ENCODE results near the gene FRRS1. TPM values are rescaled to one million over a fixed set of nuclear protein-coding genes. Genes with fewer than 3 reads are reported as not detected.

FRRS1 gene
- total RNA-seq, 2 experiments from 2014 or later = 0.33 to 1.1 TPM

- H3K4me1 ChIP-seq (ENCODE audit: insufficient read depth, low read length) = no peaks in the 10 kb centered on the region
- ATAC-seq (ENCODE audit: poor library complexity) = no peak
- Mint-ChIP-seq H3K4me3 (no peak overlapping the region), H3K9me3 (no peaks in the 10 kb centered on the region), H3K27ac (no peak overlapping the region), H3K36me3 (ENCODE audit: low read depth) (no peaks in the 10 kb centered on the region), H3K27me3 (no peaks in the 10 kb centered on the region), H3K4me1 (ENCODE audit: low read depth) (peaks cover 13% of the 10 kb centered on the region)
- DNase-seq = no peak
- no peaks in the 10 kb centered on the region for H3K27me3 ChIP-seq (ENCODE audit: control insufficient read depth in 1 of 2, insufficient read depth in 2 of 2, low read length in 2 of 2)
- H3K27ac ChIP-seq (ENCODE audit: low read depth in 1 of 2, low read length in 2 of 2) = no peak overlapping the region
- POLR2A ChIA-PET = no interaction called here
- CTCF ChIA-PET = no interaction called here
- H3K9me3 ChIP-seq (ENCODE audit: control insufficient read depth in 1 of 2, insufficient read depth in 1 of 2, low read length in 2 of 2) = no peaks in the 10 kb centered on the region
- H3K36me3 ChIP-seq (ENCODE audit: insufficient read depth, low read length) = no peaks in the 10 kb centered on the region
- no peak overlapping the region for H3K4me3 ChIP-seq (ENCODE audit: low read length)
- intact Hi-C loops (cut with DNase I, micrococcal nuclease) = no loop called here
- TF ChIP-seq CTCF (IDR thresholded peaks at IDR 0.05) = no peak
Observed at GRCh38 chr1:99754697-99755096, 11.7 kb downstream of the FRRS1 start.

- no peaks in the 10 kb centered on the region for H3K27me3 Mint-ChIP-seq
- no peaks in the 10 kb centered on the region for H3K27me3 ChIP-seq (ENCODE audit: control insufficient read depth in 1 of 2, insufficient read depth in 2 of 2, low read length in 2 of 2)
- H3K36me3 ChIP-seq (ENCODE audit: insufficient read depth, low read length) = no peaks in the 10 kb centered on the region
- H3K9me3 Mint-ChIP-seq = no peaks in the 10 kb centered on the region
- no peak overlapping the region for H3K27ac Mint-ChIP-seq
- H3K4me1 Mint-ChIP-seq (ENCODE audit: low read depth) = peaks cover 13% of the 10 kb centered on the region
- DNase-seq = no peak
- intact Hi-C loops (cut with DNase I, micrococcal nuclease) = no loop called here
- H3K9me3 ChIP-seq (ENCODE audit: control insufficient read depth in 1 of 2, insufficient read depth in 1 of 2, low read length in 2 of 2) = no peaks in the 10 kb centered on the region
- CTCF ChIA-PET = interaction anchor here (1.1 kb wide), 1 partner anchor 10 kb away, joined by 3 read pairs; no protein-coding TSS in a partner anchor
- POLR2A ChIA-PET = no interaction called here
- H3K4me3 Mint-ChIP-seq = no peak overlapping the region
- H3K36me3 Mint-ChIP-seq (ENCODE audit: low read depth) = no peaks in the 10 kb centered on the region
- H3K4me3 ChIP-seq (ENCODE audit: low read length) = no peak overlapping the region
- H3K27ac ChIP-seq (ENCODE audit: low read depth in 1 of 2, low read length in 2 of 2) = no peak overlapping the region
- ATAC-seq (ENCODE audit: poor library complexity) = no peak
- no peak for TF ChIP-seq CTCF (IDR thresholded peaks at IDR 0.05)
- H3K4me1 ChIP-seq (ENCODE audit: insufficient read depth, low read length) = no peaks in the 10 kb centered on the region
Observed at GRCh38 chr1:99754055-99754626, 12.3 kb downstream of the FRRS1 start.

- Histone ChIP-seq H3K27me3 (ENCODE audit: control insufficient read depth in 1 of 2, insufficient read depth in 2 of 2, low read length in 2 of 2) (no peaks in the 10 kb centered on the region), H3K4me1 (ENCODE audit: insufficient read depth, low read length) (no peaks in the 10 kb centered on the region), H3K27ac (ENCODE audit: low read depth in 1 of 2, low read length in 2 of 2) (no peak overlapping the region), H3K9me3 (ENCODE audit: control insufficient read depth in 1 of 2, insufficient read depth in 1 of 2, low read length in 2 of 2) (no peaks in the 10 kb centered on the region), H3K36me3 (ENCODE audit: insufficient read depth, low read length) (no peaks in the 10 kb centered on the region), H3K4me3 (ENCODE audit: low read length) (no peak overlapping the region)
- TF ChIP-seq CTCF (IDR thresholded peaks at IDR 0.05) = no peak
- DNase-seq (no peak), ATAC-seq (ENCODE audit: poor library complexity) (no peak)
- ChIA-PET POLR2A (no interaction called here), CTCF (no interaction called here)
- H3K4me3 Mint-ChIP-seq = no peak overlapping the region
- H3K27ac Mint-ChIP-seq = no peak overlapping the region
- intact Hi-C loops (cut with DNase I, micrococcal nuclease) = no loop called here
- peaks cover 5% of the 10 kb centered on the region for H3K4me1 Mint-ChIP-seq (ENCODE audit: low read depth)
- H3K36me3 Mint-ChIP-seq (ENCODE audit: low read depth) = no peaks in the 10 kb centered on the region
- no peaks in the 10 kb centered on the region for H3K9me3 Mint-ChIP-seq
- H3K27me3 Mint-ChIP-seq = no peaks in the 10 kb centered on the region
Observed at GRCh38 chr1:99751877-99752504, 14.4 kb downstream of the FRRS1 start.
